Sigmoid colon (tissue), 7 donors: ENCODE measurements around the gene CACNA1E. TPM values are rescaled to one million over a fixed set of nuclear protein-coding genes. Genes with fewer than 3 reads are reported as not detected.

ENCODE experiments used
- DNase-seq: peaks from one replicate; pipeline ENCODE4 v3.0.0-alpha.2; 2019
- H3K27ac ChIP-seq, 4 donors: fragments of 200-600 bp; sonication (generic); one replicate each; pipeline ENCODE4 v1.5.1; 2016 to 2019; ENCODE audit warnings: mild to moderate bottlenecking in 1 of 4
- H3K27me3 ChIP-seq, 3 donors: fragments of 200-600 bp; sonication (generic); one replicate each; pipeline ENCODE4 v1.5.1; 2019; ENCODE audit warnings: mild to moderate bottlenecking in 1 of 3
- H3K36me3 ChIP-seq, 4 donors: fragments of 200-600 bp; sonication (generic); one replicate each; pipeline ENCODE4 v1.5.1; 2016 to 2019
- H3K4me1 ChIP-seq, 4 donors: fragments of 200-600 bp; sonication (generic); one replicate each; pipeline ENCODE4 v1.5.1; 2017 to 2019
- H3K4me3 ChIP-seq, 4 donors: fragments of 200-600 bp; sonication (generic); one replicate each; pipeline ENCODE4 v1.5.1; 2017 to 2019; ENCODE audit warnings: mild to moderate bottlenecking in 2 of 4, moderate library complexity in 1 of 4
- H3K9me3 ChIP-seq, 4 donors: fragments of 200-600 bp in 3 of 4; sonication (generic) in 3 of 4; one replicate each; pipeline versions ENCODE4 v1.5.1 to v1.6.1; 2013 to 2019
- EP300 ChIP-seq, 4 donors: sonication (generic); formaldehyde crosslinking; IDR thresholded peaks; one replicate each; pipeline ENCODE4 v1.6.1; 2017; ENCODE audit warnings: antibody characterized with exemption in 4 of 4
- POLR2A ChIP-seq, 2 donors: fragments of 450-650 bp; IDR thresholded peaks; one replicate each; pipeline ENCODE4 v1.6.1; 2016; ENCODE audit warnings: antibody characterized with exemption in 2 of 2, mild to moderate bottlenecking in 2 of 2, moderate library complexity in 2 of 2
- POLR2AphosphoS5 ChIP-seq, 4 donors: sonication (generic); formaldehyde crosslinking; IDR thresholded peaks; one replicate each; pipeline ENCODE4 v1.6.1; 2017; ENCODE audit warnings: antibody characterized with exemption in 4 of 4
- WGBS, 2 donors: extraction: QIAGEN DNeasy Blood & Tissue Kit; methylation state at CpG; one replicate each; pipeline ENCODE4 v1.1.7; 2013; 5-methylcytosine and 5-hydroxymethylcytosine counted together
- intact Hi-C: fragments of 100-400 bp; cut with DNase I; formaldehyde crosslinking; loops from one replicate; pipeline ENCODE4 v1.15.1; 2023
- polyA plus RNA-seq, 3 donors: library from polyadenylated mRNA; stranded (reverse); fragments of 200-250 nt; gene quantifications; one replicate each; pipeline ENCODE4 v1.2.3, GENCODE V29; 2013
- total RNA-seq, 4 donors: library from RNA; depleted of rRNA; stranded (reverse); fragments of >200 nt; gene quantifications; one replicate each; pipeline ENCODE4 v1.1.0, GENCODE V29; 2016
- TF ChIP-seq, protein P1 (sequence below), 4 experiments: fragments of 450-650 bp in 3 of 4; fragments of 200-600 bp in 1 of 4; IDR thresholded peaks; one replicate each; pipeline ENCODE4 v1.5.1; 2016 to 2019; ENCODE audit warnings: antibody characterized with exemption in 4 of 4, mild to moderate bottlenecking in 3 of 4, moderate library complexity in 2 of 4
- donor health status: healthy with polysubstance abuse.
- donor health status: Bipolar disorder and iron deficiency.
- donor health status: healthy.

Gene CACNA1E
- total and polyA plus RNA-seq, 7 donors: 0.16 to 1.1 (median 0.36) TPM; not detected in 2

- Histone ChIP-seq H3K36me3 (no peaks in the 10 kb centered on the region), H3K4me3 (no peak overlapping the region), H3K27ac (no peak overlapping the region), H3K27me3 (no peaks in the 10 kb centered on the region), H3K4me1 (no peaks in the 10 kb centered on the region), H3K9me3 (no peaks in the 10 kb centered on the region)
- DNase-seq: no peak
- intact Hi-C loops: no loop called here
- 69 to 76% methylated on average over 2 of the region's 2 CpGs for WGBS, 2 donors
- no peak for TF ChIP-seq POLR2A (IDR thresholded peaks at IDR 0.05)
- TF ChIP-seq EP300 (IDR thresholded peaks at IDR 0.05): no peak
These were observed 283.8 kb downstream of the CACNA1E start for GRCh38 chr1:181767001-181767708.

DNA sequence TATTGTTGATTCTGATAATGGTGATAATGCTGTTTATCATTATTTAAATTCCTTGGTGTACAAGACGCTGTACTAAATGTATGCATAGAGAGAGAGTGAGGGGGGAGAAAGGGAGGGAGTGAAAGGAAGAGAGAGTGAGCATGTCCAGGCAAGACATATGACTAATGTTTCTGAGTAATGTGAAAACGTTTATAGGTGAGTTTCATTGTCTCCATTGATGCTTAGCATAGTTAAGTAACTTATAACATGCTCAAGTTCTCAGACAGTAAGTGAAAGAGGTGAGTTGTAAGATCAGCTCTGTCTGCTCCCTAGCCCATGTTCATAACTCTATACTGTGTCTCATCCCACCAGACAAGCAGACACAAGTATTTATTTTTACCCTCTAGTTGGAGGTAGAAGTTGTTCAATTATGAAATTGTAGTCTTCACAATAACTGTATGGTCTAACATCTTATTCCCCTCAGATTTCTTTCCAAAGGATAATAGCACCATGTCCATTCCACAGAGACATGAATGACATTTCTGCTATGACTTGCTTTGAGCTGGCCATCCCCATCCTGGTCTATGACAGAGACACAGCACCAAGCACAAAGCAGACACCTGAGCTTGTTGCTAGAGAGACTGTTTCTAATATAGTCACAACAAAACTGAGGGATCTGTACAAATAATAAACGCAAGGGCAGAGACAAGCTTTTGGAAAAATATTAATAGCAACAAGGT, 285.1 kb downstream of the CACNA1E start:
- intact Hi-C loops: no loop called here
- no peak for DNase-seq

GRCh38 chr1:181768930-181769280, 285.6 kb downstream of the CACNA1E start:
- no peak overlapping the region for H3K4me3 ChIP-seq
- intact Hi-C loops: no loop called here
- no peaks in the 10 kb centered on the region for H3K36me3 ChIP-seq
- no peak for DNase-seq
- no peaks in the 10 kb centered on the region for H3K9me3 ChIP-seq
- H3K27me3 ChIP-seq: no peaks in the 10 kb centered on the region
- TF ChIP-seq POLR2A (IDR thresholded peaks at IDR 0.05) (no peak), POLR2AphosphoS5 (IDR thresholded peaks at IDR 0.05) (no peak), EP300 (IDR thresholded peaks at IDR 0.05) (no peak)
- TF ChIP-seq, protein P1, sequence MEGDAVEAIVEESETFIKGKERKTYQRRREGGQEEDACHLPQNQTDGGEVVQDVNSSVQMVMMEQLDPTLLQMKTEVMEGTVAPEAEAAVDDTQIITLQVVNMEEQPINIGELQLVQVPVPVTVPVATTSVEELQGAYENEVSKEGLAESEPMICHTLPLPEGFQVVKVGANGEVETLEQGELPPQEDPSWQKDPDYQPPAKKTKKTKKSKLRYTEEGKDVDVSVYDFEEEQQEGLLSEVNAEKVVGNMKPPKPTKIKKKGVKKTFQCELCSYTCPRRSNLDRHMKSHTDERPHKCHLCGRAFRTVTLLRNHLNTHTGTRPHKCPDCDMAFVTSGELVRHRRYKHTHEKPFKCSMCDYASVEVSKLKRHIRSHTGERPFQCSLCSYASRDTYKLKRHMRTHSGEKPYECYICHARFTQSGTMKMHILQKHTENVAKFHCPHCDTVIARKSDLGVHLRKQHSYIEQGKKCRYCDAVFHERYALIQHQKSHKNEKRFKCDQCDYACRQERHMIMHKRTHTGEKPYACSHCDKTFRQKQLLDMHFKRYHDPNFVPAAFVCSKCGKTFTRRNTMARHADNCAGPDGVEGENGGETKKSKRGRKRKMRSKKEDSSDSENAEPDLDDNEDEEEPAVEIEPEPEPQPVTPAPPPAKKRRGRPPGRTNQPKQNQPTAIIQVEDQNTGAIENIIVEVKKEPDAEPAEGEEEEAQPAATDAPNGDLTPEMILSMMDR (IDR thresholded peaks at IDR 0.05): no peak
- H3K4me1 ChIP-seq: no peaks in the 10 kb centered on the region
- WGBS, 2 donors: 79 to 84% methylated on average over 4 of the region's 4 CpGs
- no peak overlapping the region for H3K27ac ChIP-seq

More for the DNA sequence above, 285.1 kb downstream of the CACNA1E start:
- Histone ChIP-seq H3K4me1 (no peaks in the 10 kb centered on the region), H3K9me3 (no peaks in the 10 kb centered on the region), H3K4me3 (no peak overlapping the region), H3K27me3 (no peaks in the 10 kb centered on the region), H3K27ac (no peak overlapping the region), H3K36me3 (no peaks in the 10 kb centered on the region)
- no peak for TF ChIP-seq POLR2AphosphoS5 (IDR thresholded peaks at IDR 0.05)
- WGBS, 2 donors: 49 to 63% methylated on average over 3 of the region's 3 CpGs

DNA sequence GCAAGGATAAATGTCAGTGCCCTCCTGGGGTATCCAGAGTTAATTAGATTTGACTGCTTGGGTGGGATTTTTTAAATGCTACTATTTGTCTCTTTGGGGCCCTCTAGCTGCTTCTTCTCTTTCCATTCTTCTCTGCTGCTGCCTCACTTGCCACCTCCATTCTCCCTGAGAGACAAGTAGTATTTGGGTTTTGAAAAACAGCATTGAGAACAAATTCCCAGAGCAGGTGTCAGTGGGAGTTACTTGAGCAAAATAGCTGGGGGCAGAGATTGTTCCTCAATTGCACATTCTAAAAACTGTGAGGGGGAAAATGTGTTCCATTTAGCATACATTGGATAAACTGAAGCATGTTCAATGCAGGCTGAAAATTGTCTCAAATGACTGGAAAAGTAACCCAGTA, 286.5 kb downstream of the CACNA1E start:
- TF ChIP-seq, protein P1 (IDR thresholded peaks at IDR 0.05): no peak
- TF ChIP-seq POLR2A (IDR thresholded peaks at IDR 0.05) (no peak), POLR2AphosphoS5 (IDR thresholded peaks at IDR 0.05) (no peak), EP300 (IDR thresholded peaks at IDR 0.05) (no peak)
- H3K4me3 ChIP-seq: no peak overlapping the region
- no peak overlapping the region for H3K27ac ChIP-seq
- H3K27me3 ChIP-seq: no peaks in the 10 kb centered on the region
- DNase-seq: no peak
- no peaks in the 10 kb centered on the region for H3K9me3 ChIP-seq
- intact Hi-C loops: no loop called here
- H3K36me3 ChIP-seq: no peaks in the 10 kb centered on the region
- H3K4me1 ChIP-seq: no peaks in the 10 kb centered on the region

- no peak for TF ChIP-seq POLR2A (IDR thresholded peaks at IDR 0.05)
- no peak for TF ChIP-seq POLR2AphosphoS5 (IDR thresholded peaks at IDR 0.05)
- TF ChIP-seq, protein P1 (IDR thresholded peaks at IDR 0.05): no peak
- no peak for TF ChIP-seq EP300 (IDR thresholded peaks at IDR 0.05)
- Histone ChIP-seq H3K4me1 (no peaks in the 10 kb centered on the region), H3K9me3 (no peaks in the 10 kb centered on the region), H3K4me3 (no peak overlapping the region), H3K27ac (no peak overlapping the region), H3K36me3 (no peaks in the 10 kb centered on the region), H3K27me3 (no peaks in the 10 kb centered on the region)
- no peak for DNase-seq
- intact Hi-C loops: no loop called here
- WGBS, 2 donors: 34 to 63% methylated on average over 1 of the region's 1 CpG
These were observed 289.4 kb downstream of the CACNA1E start for GRCh38 chr1:181772714-181773113.
